BLaER1 (cell line): ENCODE data around the gene PFKFB4.
A peak's percentile ranks its signal among the peaks of the same experiment; 100 is the strongest.

Experiments
- H3K27ac ChIP-seq: shearing (Covaris generic); formaldehyde crosslinking; 2 replicates; pipeline ENCODE4 v1.8.1; 2022
- H3K27me3 ChIP-seq: shearing (Covaris generic); formaldehyde crosslinking; 2 replicates; pipeline ENCODE4 v1.8.1; 2022
- H3K36me3 ChIP-seq: shearing (Covaris generic); formaldehyde crosslinking; 2 replicates; pipeline ENCODE4 v1.8.1; 2022
- H3K4me1 ChIP-seq: shearing (Covaris generic); formaldehyde crosslinking; 2 replicates; pipeline ENCODE4 v1.8.1; 2022
- H3K4me2 ChIP-seq: shearing (Covaris generic); formaldehyde crosslinking; 2 replicates; pipeline ENCODE4 v1.8.1; 2022
- H3K4me3 ChIP-seq: shearing (Covaris generic); formaldehyde crosslinking; 2 replicates; pipeline ENCODE4 v1.8.1; 2022
- H3K9ac ChIP-seq: shearing (Covaris generic); formaldehyde crosslinking; 2 replicates; pipeline ENCODE4 v1.8.1; 2022
- H3K9me3 ChIP-seq: shearing (Covaris generic); formaldehyde crosslinking; 2 replicates; pipeline ENCODE4 v1.8.1; 2022
- H4K20me1 ChIP-seq: shearing (Covaris generic); formaldehyde crosslinking; 2 replicates; pipeline ENCODE4 v1.8.1; 2022
- Cebpa-rat ChIP-seq: shearing (Covaris generic); IDR thresholded peaks from 2 replicates; pipeline ENCODE4 v1.8.1; 2022

The PFKFB4 gene

GRCh38 chr3:48518638-48519276 lies 37.8 kb downstream of the PFKFB4 start:
- Histone ChIP-seq H3K4me1 (peaks cover 89% of the 10 kb centered on the region), H3K4me3 (no peak overlapping the region), H3K27me3 (no peaks in the 10 kb centered on the region), H3K36me3 (peaks cover 72% of the 10 kb centered on the region), H3K9me3 (no peaks in the 10 kb centered on the region), H3K4me2 (peak overlapping the region; percentile 47), H4K20me1 (peaks cover 56% of the 10 kb centered on the region), H3K27ac (peak overlapping the region; percentile 30; the same call in 1 of the 2 replicates), H3K9ac (no peak overlapping the region)
- no peak for TF ChIP-seq Cebpa-rat

GRCh38 chr3:48518069-48518468 lies 38.5 kb downstream of the PFKFB4 start:
- no peak overlapping the region for H3K4me3 ChIP-seq
- H3K27ac ChIP-seq, result no peak overlapping the region
- H3K36me3 ChIP-seq, result peaks cover 65% of the 10 kb centered on the region
- no peaks in the 10 kb centered on the region for H3K27me3 ChIP-seq
- no peaks in the 10 kb centered on the region for H3K9me3 ChIP-seq
- H3K4me2 ChIP-seq, result no peak overlapping the region
- peaks cover 56% of the 10 kb centered on the region for H4K20me1 ChIP-seq
- H3K4me1 ChIP-seq, result peaks cover 82% of the 10 kb centered on the region
- H3K9ac ChIP-seq, result no peak overlapping the region
- TF ChIP-seq Cebpa-rat, result no peak

- TF ChIP-seq Cebpa-rat, result no peak
- H3K4me2 ChIP-seq, result peak overlapping the region; percentile 44; the same call in 1 of the 2 replicates
- H3K36me3 ChIP-seq, result peaks cover 53% of the 10 kb centered on the region
- peaks cover 71% of the 10 kb centered on the region for H3K4me1 ChIP-seq
- no peaks in the 10 kb centered on the region for H3K27me3 ChIP-seq
- H3K27ac ChIP-seq, result no peak overlapping the region
- no peak overlapping the region for H3K9ac ChIP-seq
- no peaks in the 10 kb centered on the region for H3K9me3 ChIP-seq
- no peak overlapping the region for H3K4me3 ChIP-seq
- H4K20me1 ChIP-seq, result peaks cover 56% of the 10 kb centered on the region
Measured at GRCh38 chr3:48516571-48516970, 40.0 kb downstream of the PFKFB4 start.

- Histone ChIP-seq H3K9ac (no peak overlapping the region; the same call in 1 of the 2 replicates), H3K27ac (no peak overlapping the region), H4K20me1 (peaks cover 38% of the 10 kb centered on the region), H3K4me1 (peaks cover 51% of the 10 kb centered on the region), H3K4me3 (no peak overlapping the region), H3K36me3 (peaks cover 33% of the 10 kb centered on the region), H3K9me3 (no peaks in the 10 kb centered on the region), H3K4me2 (peak overlapping the region; percentile 27), H3K27me3 (no peaks in the 10 kb centered on the region)
- TF ChIP-seq Cebpa-rat, result no peak
Measured at GRCh38 chr3:48514431-48515227, 42.0 kb downstream of the PFKFB4 start.

GRCh38 chr3:48511551-48511950 lies 45.1 kb downstream of the PFKFB4 start:
- Histone ChIP-seq H4K20me1 (peaks cover 10% of the 10 kb centered on the region), H3K4me2 (no peak overlapping the region), H3K27ac (no peak overlapping the region), H3K36me3 (0 out of 2 replicates have a peak, but pooled peaks cover 4% of the 10 kb centered on the region), H3K27me3 (no peaks in the 10 kb centered on the region), H3K9ac (no peak overlapping the region), H3K4me3 (no peak overlapping the region), H3K9me3 (no peaks in the 10 kb centered on the region), H3K4me1 (peaks cover 51% of the 10 kb centered on the region)
- no peak for TF ChIP-seq Cebpa-rat

GRCh38 chr3:48507256-48508061 lies 49.1 kb downstream of the PFKFB4 start:
- H3K9ac ChIP-seq, result no peak overlapping the region
- 0 out of 2 replicates have a peak overlapping the region, but pooled peaks have one; percentile 29 for H3K27ac ChIP-seq
- peak overlapping the region; percentile 65 for H3K4me2 ChIP-seq
- peaks cover 64% of the 10 kb centered on the region for H3K4me1 ChIP-seq
- no peaks in the 10 kb centered on the region for H3K36me3 ChIP-seq
- H3K27me3 ChIP-seq, result no peaks in the 10 kb centered on the region
- H3K9me3 ChIP-seq, result no peaks in the 10 kb centered on the region
- no peak overlapping the region for H3K4me3 ChIP-seq
- no peaks in the 10 kb centered on the region for H4K20me1 ChIP-seq
- TF ChIP-seq Cebpa-rat, result no peak

- H3K36me3 ChIP-seq, result peaks cover 3% of the 10 kb centered on the region; the same call in 1 of the 2 replicates
- no peak overlapping the region for H3K27ac ChIP-seq
- H4K20me1 ChIP-seq, result no peaks in the 10 kb centered on the region
- H3K27me3 ChIP-seq, result no peaks in the 10 kb centered on the region
- H3K4me1 ChIP-seq, result peaks cover 71% of the 10 kb centered on the region
- no peak overlapping the region for H3K4me2 ChIP-seq
- no peak for TF ChIP-seq Cebpa-rat
- no peaks in the 10 kb centered on the region for H3K9me3 ChIP-seq
- no peak overlapping the region for H3K4me3 ChIP-seq
- H3K9ac ChIP-seq, result no peak overlapping the region
Measured at GRCh38 chr3:48505968-48506504, 50.6 kb downstream of the PFKFB4 start.

GRCh38 chr3:48505146-48505545 lies 51.5 kb downstream of the PFKFB4 start:
- Histone ChIP-seq H3K4me2 (peak overlapping the region; percentile 98), H3K9ac (no peak overlapping the region), H3K4me1 (peaks cover 71% of the 10 kb centered on the region)

More at GRCh38 chr3:48505146-48505545, 51.5 kb downstream of the PFKFB4 start:
- no peaks in the 10 kb centered on the region for H3K9me3 ChIP-seq
- no peaks in the 10 kb centered on the region for H3K27me3 ChIP-seq
- H3K36me3 ChIP-seq, result peaks cover 12% of the 10 kb centered on the region
- H3K4me3 ChIP-seq, result no peak overlapping the region
- TF ChIP-seq Cebpa-rat, result no peak
- no peaks in the 10 kb centered on the region for H4K20me1 ChIP-seq
- H3K27ac ChIP-seq, result no peak overlapping the region
